HepG2 (cell line): ENCODE results near the gene TAP1. TPM values are rescaled to one million over a fixed set of nuclear protein-coding genes. Genes with fewer than 3 reads are reported as not detected.

ENCODE experiments used
- ERF ChIP-seq: IDR thresholded peaks from 2 replicates; pipeline ENCODE4 v1.6.1; 2018; ENCODE audit warnings: missing biosample characterization, missing genetic modification reagents
- HCFC1 ChIP-seq: fragments of 150-350 bp; IDR thresholded peaks from 2 replicates; pipeline ENCODE4 v1.6.1; 2014; ENCODE audit warnings: low read depth, low read length
- HIVEP1 ChIP-seq: sonication (generic); formaldehyde crosslinking; IDR thresholded peaks from 2 replicates; pipeline ENCODE4 v1.4.0; 2020; ENCODE audit warnings: mild to moderate bottlenecking, missing genetic modification reagents
- KDM6A ChIP-seq: IDR thresholded peaks from 2 replicates; pipeline ENCODE4 v1.6.1; 2016; ENCODE audit warnings: low read depth
- RAD51 ChIP-seq: fragments of 450-650 bp; IDR thresholded peaks from 2 replicates; pipeline ENCODE4 v1.6.1; 2016; ENCODE audit warnings: borderline replicate concordance
- ZFP37 ChIP-seq: sonication (generic); formaldehyde crosslinking; IDR thresholded peaks from 2 replicates; pipeline ENCODE4 v1.4.0; 2020; ENCODE audit warnings: missing genetic modification reagents, borderline replicate concordance
- ZNF121 ChIP-seq: sonication (generic); formaldehyde crosslinking; IDR thresholded peaks from 2 replicates; pipeline ENCODE4 v1.5.0; 2020; ENCODE audit warnings: mild to moderate bottlenecking, missing genetic modification reagents
- ZNF841 ChIP-seq: sonication (generic); formaldehyde crosslinking; IDR thresholded peaks from 2 replicates; pipeline ENCODE4 v1.8.1; 2023; ENCODE audit warnings: missing genetic modification reagents, borderline replicate concordance
- ZNF891 ChIP-seq: sonication (generic); formaldehyde crosslinking; IDR thresholded peaks from 2 replicates; pipeline ENCODE4 v1.5.0; 2020; ENCODE audit warnings: mild to moderate bottlenecking, missing genetic modification reagents
- polyA plus RNA-seq, 8 experiments: library from polyadenylated mRNA; depleted of rRNA in 3 of 8; stranded (reverse) in 7 of 8; unstranded in 1 of 8; fragments of >200 nt; fragmentation: Illumina TruSeq in 4 of 8; extraction: Trizol in 4 of 8; gene quantifications; 2 replicates each; pipeline versions ENCODE4 v1.2.1 to v1.2.3, GENCODE V29; 2011 to 2016; ENCODE audit warnings: low read depth in 4 of 8, missing spikeins in 1 of 8, mixed read lengths in 1 of 8; ENCODE audit not compliant: insufficient read depth in 1 of 8
- total RNA-seq, 5 experiments: library from RNA; depleted of rRNA; stranded (reverse); fragments of >200 nt; fragmentation: Illumina TruSeq; extraction: Trizol; gene quantifications; 2 replicates each; pipeline ENCODE4 v1.2.3, GENCODE V29; 2016; ENCODE audit warnings: low read depth in 1 of 5
- TF ChIP-seq, protein P1 (sequence below): sonication (generic); formaldehyde crosslinking; IDR thresholded peaks from 2 replicates; pipeline ENCODE4 v1.5.0; 2020; ENCODE audit warnings: mild to moderate bottlenecking, missing genetic modification reagents
- TF ChIP-seq, protein P2 (sequence below): sonication (generic); formaldehyde crosslinking; IDR thresholded peaks from 2 replicates; pipeline ENCODE4 v1.4.0; 2020; ENCODE audit warnings: missing genetic modification reagents, borderline replicate concordance
- TF ChIP-seq, protein P3 (sequence below): sonication (generic); formaldehyde crosslinking; IDR thresholded peaks from one replicate; pipeline ENCODE4 v1.5.1; 2020; ENCODE audit warnings: mild to moderate bottlenecking, missing genetic modification reagents; ENCODE audit errors: not compliant biosample characterization
- TF ChIP-seq, protein P4 (sequence below): sonication (generic); formaldehyde crosslinking; IDR thresholded peaks from 2 replicates; pipeline ENCODE4 v1.4.0; 2020; ENCODE audit warnings: missing genetic modification reagents; ENCODE audit errors: not compliant biosample characterization

Gene TAP1
- total and polyA plus RNA-seq, 2 of the 13 experiments (the other 11 are each of a cell fraction or from before 2014, with no cell fraction given) = 31.2 to 52.2 TPM

DNA sequence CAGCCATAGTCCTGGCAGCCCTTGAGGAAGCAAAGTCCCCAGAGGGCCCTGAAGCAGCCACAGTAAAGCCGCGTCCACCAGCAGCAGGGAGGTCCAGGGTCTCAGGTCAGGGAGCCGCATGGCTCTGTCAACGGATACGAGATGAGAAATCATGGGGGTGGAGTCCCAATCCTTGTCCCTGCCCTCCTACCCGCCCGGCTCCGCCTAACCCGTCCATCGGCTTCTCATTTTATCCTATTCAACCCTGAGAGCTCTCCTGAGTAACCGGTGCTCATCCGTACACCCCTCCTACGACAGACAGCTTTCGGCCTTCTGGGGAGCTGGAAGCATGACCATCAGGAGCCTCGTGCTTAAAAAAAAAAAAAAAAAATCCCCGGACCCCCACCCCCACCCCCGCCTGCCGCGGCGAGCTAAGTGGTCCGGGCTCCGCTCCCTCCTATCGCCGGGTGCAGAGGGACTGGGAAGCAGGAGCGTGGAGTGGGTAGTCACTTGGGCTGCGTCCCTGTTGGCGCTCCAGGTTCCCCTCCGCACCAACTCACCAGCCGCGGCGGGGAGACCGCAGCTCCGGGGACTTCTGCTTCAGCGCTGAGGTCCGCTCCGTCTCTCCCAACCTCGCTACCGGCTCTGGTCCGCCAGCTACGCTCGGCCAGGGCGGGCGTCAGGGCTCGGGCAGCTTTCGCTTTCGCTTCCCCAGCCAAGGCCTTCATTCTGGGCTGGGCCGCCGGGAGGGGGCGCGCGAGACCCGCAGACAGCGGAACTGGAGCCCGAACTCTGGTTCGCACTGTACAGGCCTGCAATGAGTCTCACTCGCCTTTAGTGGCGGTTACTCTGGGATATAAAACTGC lies 15.2 kb downstream of the TAP1 start, which contains the start of gene TAP2 (continued):
- peak; percentile 56; the same call in 1 of the 2 replicates for TF ChIP-seq ZNF891 (CRISPR knock-in tag)
- TF ChIP-seq RAD51 = no peak
- TF ChIP-seq KDM6A = no peak
- TF ChIP-seq ZNF841 (CRISPR knock-in tag) = no peak
- TF ChIP-seq, protein P1, sequence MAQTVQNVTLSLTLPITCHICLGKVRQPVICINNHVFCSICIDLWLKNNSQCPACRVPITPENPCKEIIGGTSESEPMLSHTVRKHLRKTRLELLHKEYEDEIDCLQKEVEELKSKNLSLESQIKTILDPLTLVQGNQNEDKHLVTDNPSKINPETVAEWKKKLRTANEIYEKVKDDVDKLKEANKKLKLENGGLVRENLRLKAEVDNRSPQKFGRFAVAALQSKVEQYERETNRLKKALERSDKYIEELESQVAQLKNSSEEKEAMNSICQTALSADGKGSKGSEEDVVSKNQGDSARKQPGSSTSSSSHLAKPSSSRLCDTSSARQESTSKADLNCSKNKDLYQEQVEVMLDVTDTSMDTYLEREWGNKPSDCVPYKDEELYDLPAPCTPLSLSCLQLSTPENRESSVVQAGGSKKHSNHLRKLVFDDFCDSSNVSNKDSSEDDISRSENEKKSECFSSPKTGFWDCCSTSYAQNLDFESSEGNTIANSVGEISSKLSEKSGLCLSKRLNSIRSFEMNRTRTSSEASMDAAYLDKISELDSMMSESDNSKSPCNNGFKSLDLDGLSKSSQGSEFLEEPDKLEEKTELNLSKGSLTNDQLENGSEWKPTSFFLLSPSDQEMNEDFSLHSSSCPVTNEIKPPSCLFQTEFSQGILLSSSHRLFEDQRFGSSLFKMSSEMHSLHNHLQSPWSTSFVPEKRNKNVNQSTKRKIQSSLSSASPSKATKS (CRISPR knock-in tag) = no peak
- TF ChIP-seq ERF (CRISPR knock-in tag) = peak; percentile 80
- TF ChIP-seq, protein P2, sequence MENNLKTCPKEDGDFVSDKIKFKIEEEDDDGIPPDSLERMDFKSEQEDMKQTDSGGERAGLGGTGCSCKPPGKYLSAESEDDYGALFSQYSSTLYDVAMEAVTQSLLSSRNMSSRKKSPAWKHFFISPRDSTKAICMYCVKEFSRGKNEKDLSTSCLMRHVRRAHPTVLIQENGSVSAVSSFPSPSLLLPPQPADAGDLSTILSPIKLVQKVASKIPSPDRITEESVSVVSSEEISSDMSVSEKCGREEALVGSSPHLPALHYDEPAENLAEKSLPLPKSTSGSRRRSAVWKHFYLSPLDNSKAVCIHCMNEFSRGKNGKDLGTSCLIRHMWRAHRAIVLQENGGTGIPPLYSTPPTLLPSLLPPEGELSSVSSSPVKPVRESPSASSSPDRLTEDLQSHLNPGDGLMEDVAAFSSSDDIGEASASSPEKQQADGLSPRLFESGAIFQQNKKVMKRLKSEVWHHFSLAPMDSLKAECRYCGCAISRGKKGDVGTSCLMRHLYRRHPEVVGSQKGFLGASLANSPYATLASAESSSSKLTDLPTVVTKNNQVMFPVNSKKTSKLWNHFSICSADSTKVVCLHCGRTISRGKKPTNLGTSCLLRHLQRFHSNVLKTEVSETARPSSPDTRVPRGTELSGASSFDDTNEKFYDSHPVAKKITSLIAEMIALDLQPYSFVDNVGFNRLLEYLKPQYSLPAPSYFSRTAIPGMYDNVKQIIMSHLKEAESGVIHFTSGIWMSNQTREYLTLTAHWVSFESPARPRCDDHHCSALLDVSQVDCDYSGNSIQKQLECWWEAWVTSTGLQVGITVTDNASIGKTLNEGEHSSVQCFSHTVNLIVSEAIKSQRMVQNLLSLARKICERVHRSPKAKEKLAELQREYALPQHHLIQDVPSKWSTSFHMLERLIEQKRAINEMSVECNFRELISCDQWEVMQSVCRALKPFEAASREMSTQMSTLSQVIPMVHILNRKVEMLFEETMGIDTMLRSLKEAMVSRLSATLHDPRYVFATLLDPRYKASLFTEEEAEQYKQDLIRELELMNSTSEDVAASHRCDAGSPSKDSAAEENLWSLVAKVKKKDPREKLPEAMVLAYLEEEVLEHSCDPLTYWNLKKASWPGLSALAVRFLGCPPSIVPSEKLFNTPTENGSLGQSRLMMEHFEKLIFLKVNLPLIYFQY = peak; percentile 70; the same call in 1 of the 2 replicates
- TF ChIP-seq ZNF121 (CRISPR knock-in tag) = peak; percentile 88
- TF ChIP-seq, protein P3, sequence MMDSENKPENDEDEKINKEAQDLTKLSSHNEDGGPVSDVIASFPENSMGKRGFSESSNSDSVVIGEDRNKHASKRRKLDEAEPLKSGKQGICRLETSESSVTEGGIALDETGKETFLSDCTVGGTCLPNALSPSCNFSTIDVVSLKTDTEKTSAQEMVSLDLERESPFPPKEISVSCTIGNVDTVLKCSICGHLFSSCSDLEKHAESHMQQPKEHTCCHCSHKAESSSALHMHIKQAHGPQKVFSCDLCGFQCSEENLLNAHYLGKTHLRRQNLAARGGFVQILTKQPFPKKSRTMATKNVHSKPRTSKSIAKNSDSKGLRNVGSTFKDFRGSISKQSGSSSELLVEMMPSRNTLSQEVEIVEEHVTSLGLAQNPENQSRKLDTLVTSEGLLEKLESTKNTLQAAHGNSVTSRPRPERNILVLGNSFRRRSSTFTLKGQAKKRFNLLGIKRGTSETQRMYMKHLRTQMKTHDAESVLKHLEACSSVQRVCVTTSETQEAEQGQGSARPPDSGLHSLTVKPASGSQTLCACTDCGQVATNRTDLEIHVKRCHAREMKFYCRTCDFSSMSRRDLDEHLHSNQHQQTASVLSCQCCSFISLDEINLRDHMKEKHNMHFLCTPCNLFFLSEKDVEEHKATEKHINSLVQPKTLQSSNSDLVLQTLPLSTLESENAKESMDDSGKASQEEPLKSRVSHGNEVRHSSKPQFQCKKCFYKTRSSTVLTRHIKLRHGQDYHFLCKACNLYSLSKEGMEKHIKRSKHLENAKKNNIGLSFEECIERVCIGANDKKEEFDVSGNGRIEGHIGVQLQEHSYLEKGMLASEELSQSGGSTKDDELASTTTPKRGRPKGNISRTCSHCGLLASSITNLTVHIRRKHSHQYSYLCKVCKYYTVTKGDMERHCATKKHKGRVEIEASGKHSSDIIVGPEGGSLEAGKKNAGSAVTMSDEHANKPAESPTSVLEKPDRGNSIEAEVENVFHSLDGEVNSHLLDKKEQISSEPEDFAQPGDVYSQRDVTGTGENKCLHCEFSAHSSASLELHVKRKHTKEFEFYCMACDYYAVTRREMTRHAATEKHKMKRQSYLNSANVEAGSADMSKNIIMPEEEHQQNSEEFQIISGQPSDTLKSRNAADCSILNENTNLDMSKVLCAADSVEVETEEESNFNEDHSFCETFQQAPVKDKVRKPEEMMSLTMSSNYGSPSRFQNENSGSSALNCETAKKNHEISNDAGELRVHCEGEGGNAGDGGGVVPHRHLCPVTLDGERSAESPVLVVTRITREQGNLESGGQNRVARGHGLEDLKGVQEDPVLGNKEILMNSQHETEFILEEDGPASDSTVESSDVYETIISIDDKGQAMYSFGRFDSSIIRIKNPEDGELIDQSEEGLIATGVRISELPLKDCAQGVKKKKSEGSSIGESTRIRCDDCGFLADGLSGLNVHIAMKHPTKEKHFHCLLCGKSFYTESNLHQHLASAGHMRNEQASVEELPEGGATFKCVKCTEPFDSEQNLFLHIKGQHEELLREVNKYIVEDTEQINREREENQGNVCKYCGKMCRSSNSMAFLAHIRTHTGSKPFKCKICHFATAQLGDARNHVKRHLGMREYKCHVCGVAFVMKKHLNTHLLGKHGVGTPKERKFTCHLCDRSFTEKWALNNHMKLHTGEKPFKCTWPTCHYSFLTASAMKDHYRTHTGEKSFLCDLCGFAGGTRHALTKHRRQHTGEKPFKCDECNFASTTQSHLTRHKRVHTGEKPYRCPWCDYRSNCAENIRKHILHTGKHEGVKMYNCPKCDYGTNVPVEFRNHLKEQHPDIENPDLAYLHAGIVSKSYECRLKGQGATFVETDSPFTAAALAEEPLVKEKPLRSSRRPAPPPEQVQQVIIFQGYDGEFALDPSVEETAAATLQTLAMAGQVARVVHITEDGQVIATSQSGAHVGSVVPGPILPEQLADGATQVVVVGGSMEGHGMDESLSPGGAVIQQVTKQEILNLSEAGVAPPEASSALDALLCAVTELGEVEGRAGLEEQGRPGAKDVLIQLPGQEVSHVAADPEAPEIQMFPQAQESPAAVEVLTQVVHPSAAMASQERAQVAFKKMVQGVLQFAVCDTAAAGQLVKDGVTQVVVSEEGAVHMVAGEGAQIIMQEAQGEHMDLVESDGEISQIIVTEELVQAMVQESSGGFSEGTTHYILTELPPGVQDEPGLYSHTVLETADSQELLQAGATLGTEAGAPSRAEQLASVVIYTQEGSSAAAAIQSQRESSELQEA (CRISPR knock-in tag) = no peak
- peak; percentile 51 for TF ChIP-seq HIVEP1 (CRISPR knock-in tag)
- peak; percentile 91; the same call in 1 of the 2 replicates for TF ChIP-seq ZFP37
- peak; percentile 45; the same call in 1 of the 2 replicates for TF ChIP-seq HCFC1
- TF ChIP-seq, protein P4, sequence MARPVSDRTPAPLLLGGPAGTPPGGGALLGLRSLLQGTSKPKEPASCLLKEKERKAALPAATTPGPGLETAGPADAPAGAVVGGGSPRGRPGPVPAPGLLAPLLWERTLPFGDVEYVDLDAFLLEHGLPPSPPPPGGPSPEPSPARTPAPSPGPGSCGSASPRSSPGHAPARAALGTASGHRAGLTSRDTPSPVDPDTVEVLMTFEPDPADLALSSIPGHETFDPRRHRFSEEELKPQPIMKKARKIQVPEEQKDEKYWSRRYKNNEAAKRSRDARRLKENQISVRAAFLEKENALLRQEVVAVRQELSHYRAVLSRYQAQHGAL (CRISPR knock-in tag) = peak; percentile 68
